MM.1S (cell line): ENCODE measurements around the gene STRIP2.
A peak's percentile ranks its signal among the peaks of the same experiment; 100 is the strongest.

Experiments
- DNase-seq: peaks from one replicate; pipeline ENCODE4 v3.0.0-alpha.2; 2015
- H2AFZ ChIP-seq: fragments of 300-600 bp; sonication (generic); 2 replicates; pipeline ENCODE4 v1.6.0; 2016; ENCODE audit warnings: antibody characterized with exemption, low read length
- H3F3A ChIP-seq: fragments of 300-600 bp; sonication (generic); 2 replicates; pipeline ENCODE4 v1.6.1; 2016; ENCODE audit warnings: mild to moderate bottlenecking, antibody characterized with exemption, low read length, moderate library complexity, mixed read lengths; ENCODE audit not compliant: insufficient read depth
- H3K27ac ChIP-seq: fragments of 300-600 bp; sonication (generic); 2 replicates; pipeline ENCODE4 v1.5.1; 2016; ENCODE audit warnings: mild to moderate bottlenecking, low read length
- H3K27me3 ChIP-seq: fragments of 300-600 bp; sonication (generic); replicated peaks from 2 replicates; pipeline ENCODE4 v1.6.0; 2016; ENCODE audit warnings: low read length; ENCODE audit not compliant: insufficient read depth
- H3K36me3 ChIP-seq: fragments of 300-600 bp; sonication (generic); replicated peaks from 2 replicates; pipeline ENCODE4 v1.6.1; 2016; ENCODE audit warnings: mild to moderate bottlenecking, low read length, mixed read lengths; ENCODE audit not compliant: insufficient read depth
- H3K4me1 ChIP-seq: fragments of 300-600 bp; sonication (generic); 2 replicates; pipeline ENCODE4 v1.6.1; 2016; ENCODE audit warnings: low read length, mixed read lengths
- H3K4me2 ChIP-seq: fragments of 300-600 bp; sonication (generic); 2 replicates; pipeline ENCODE4 v1.6.0; 2016; ENCODE audit warnings: low read depth, low read length
- H3K4me3 ChIP-seq: fragments of 300-600 bp; sonication (generic); 2 replicates; pipeline ENCODE4 v1.5.1; 2016; ENCODE audit warnings: low read length, mixed read lengths
- H3K79me2 ChIP-seq: fragments of 300-600 bp; sonication (generic); 2 replicates; pipeline ENCODE4 v1.6.1; 2016; ENCODE audit warnings: mixed run types, low read length, mixed read lengths
- H3K9ac ChIP-seq: fragments of 300-600 bp; sonication (generic); 2 replicates; pipeline ENCODE4 v1.6.1; 2016; ENCODE audit warnings: low read length, mixed read lengths
- H3K9me2 ChIP-seq: fragments of 300-600 bp; sonication (generic); replicated peaks from 2 replicates; pipeline ENCODE4 v1.6.1; 2016; ENCODE audit warnings: mild to moderate bottlenecking, low read length, mixed read lengths; ENCODE audit not compliant: insufficient read depth
- H3K9me3 ChIP-seq: fragments of 300-600 bp; sonication (generic); replicated peaks from 2 replicates; pipeline ENCODE4 v1.6.1; 2016; ENCODE audit warnings: mild to moderate bottlenecking, low read length, mixed read lengths; ENCODE audit not compliant: insufficient read depth
- H4K20me1 ChIP-seq: fragments of 300-600 bp; sonication (generic); 2 replicates; pipeline ENCODE4 v1.6.1; 2016; ENCODE audit warnings: mild to moderate bottlenecking, low read length, moderate library complexity, mixed read lengths; ENCODE audit not compliant: insufficient read depth
- EZH2 ChIP-seq: fragments of 300-600 bp; sonication (generic); optimal IDR thresholded peaks from 2 replicates; pipeline ENCODE3; 2017; ENCODE audit warnings: low read depth, mild to moderate bottlenecking, antibody characterized with exemption, low read length, mixed read lengths
- EZH2phosphoT487 ChIP-seq: fragments of 300-600 bp; sonication (generic); IDR thresholded peaks from 2 replicates; pipeline ENCODE4 v1.6.1; 2018; ENCODE audit warnings: antibody characterized with exemption, low read length
- TF ChIP-seq, protein P1 (sequence below): fragments of 300-600 bp; sonication (generic); IDR thresholded peaks from 2 replicates; pipeline ENCODE4 v1.5.1; 2016; ENCODE audit warnings: antibody characterized with exemption, low read length, mixed read lengths

The STRIP2 gene

GRCh38 chr7:129453510-129454248, 19.4 kb downstream of the STRIP2 start:
- Histone ChIP-seq H3K27me3 (no peaks in the 10 kb centered on the region), H3K36me3 (no peaks in the 10 kb centered on the region), H3F3A (no peaks in the 10 kb centered on the region), H3K9me2 (no peaks in the 10 kb centered on the region), H3K27ac (no peak overlapping the region), H3K4me2 (peak overlapping the region; percentile 10; the same call in 1 of the 2 replicates), H3K4me3 (no peak overlapping the region), H3K9me3 (no peaks in the 10 kb centered on the region), H3K4me1 (peaks cover 14% of the 10 kb centered on the region), H4K20me1 (no peaks in the 10 kb centered on the region), H3K79me2 (no peaks in the 10 kb centered on the region), H2AFZ (no peak overlapping the region), H3K9ac (no peak overlapping the region)
- TF ChIP-seq, protein P1, sequence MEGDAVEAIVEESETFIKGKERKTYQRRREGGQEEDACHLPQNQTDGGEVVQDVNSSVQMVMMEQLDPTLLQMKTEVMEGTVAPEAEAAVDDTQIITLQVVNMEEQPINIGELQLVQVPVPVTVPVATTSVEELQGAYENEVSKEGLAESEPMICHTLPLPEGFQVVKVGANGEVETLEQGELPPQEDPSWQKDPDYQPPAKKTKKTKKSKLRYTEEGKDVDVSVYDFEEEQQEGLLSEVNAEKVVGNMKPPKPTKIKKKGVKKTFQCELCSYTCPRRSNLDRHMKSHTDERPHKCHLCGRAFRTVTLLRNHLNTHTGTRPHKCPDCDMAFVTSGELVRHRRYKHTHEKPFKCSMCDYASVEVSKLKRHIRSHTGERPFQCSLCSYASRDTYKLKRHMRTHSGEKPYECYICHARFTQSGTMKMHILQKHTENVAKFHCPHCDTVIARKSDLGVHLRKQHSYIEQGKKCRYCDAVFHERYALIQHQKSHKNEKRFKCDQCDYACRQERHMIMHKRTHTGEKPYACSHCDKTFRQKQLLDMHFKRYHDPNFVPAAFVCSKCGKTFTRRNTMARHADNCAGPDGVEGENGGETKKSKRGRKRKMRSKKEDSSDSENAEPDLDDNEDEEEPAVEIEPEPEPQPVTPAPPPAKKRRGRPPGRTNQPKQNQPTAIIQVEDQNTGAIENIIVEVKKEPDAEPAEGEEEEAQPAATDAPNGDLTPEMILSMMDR, result no peak
- no peak for TF ChIP-seq EZH2phosphoT487
- no peak for TF ChIP-seq EZH2
- DNase-seq, result peak; percentile 44

- Histone ChIP-seq H2AFZ (no peak overlapping the region), H4K20me1 (no peaks in the 10 kb centered on the region), H3K4me2 (peak overlapping the region; percentile 10; the same call in 1 of the 2 replicates), H3K27me3 (no peaks in the 10 kb centered on the region), H3K4me3 (no peak overlapping the region), H3F3A (no peaks in the 10 kb centered on the region), H3K27ac (no peak overlapping the region), H3K36me3 (no peaks in the 10 kb centered on the region), H3K9me2 (no peaks in the 10 kb centered on the region), H3K79me2 (no peaks in the 10 kb centered on the region), H3K9ac (no peak overlapping the region), H3K9me3 (no peaks in the 10 kb centered on the region), H3K4me1 (peaks cover 14% of the 10 kb centered on the region)
- no peak for DNase-seq
- no peak for TF ChIP-seq EZH2
- no peak for TF ChIP-seq EZH2phosphoT487
- TF ChIP-seq, protein P1, result no peak
Observed at GRCh38 chr7:129454249-129454551, 20.0 kb downstream of the STRIP2 start.

GRCh38 chr7:129456421-129456820, 22.2 kb downstream of the STRIP2 start:
- DNase-seq, result no peak
- H3K36me3 ChIP-seq, result no peaks in the 10 kb centered on the region
- H3F3A ChIP-seq, result no peaks in the 10 kb centered on the region
- H3K4me3 ChIP-seq, result no peak overlapping the region
- no peak overlapping the region for H3K27ac ChIP-seq
- no peak overlapping the region for H3K9ac ChIP-seq
- no peaks in the 10 kb centered on the region for H3K79me2 ChIP-seq
- TF ChIP-seq, protein P1, result no peak
- TF ChIP-seq EZH2phosphoT487, result no peak
- TF ChIP-seq EZH2, result no peak
- H3K9me3 ChIP-seq, result no peaks in the 10 kb centered on the region
- peaks cover 14% of the 10 kb centered on the region for H3K4me1 ChIP-seq
- H3K9me2 ChIP-seq, result no peaks in the 10 kb centered on the region
- H4K20me1 ChIP-seq, result no peaks in the 10 kb centered on the region
- H3K4me2 ChIP-seq, result no peak overlapping the region
- H3K27me3 ChIP-seq, result no peaks in the 10 kb centered on the region
- H2AFZ ChIP-seq, result no peak overlapping the region
